ENCODE measurements around the gene DNAJC21. TPM values are rescaled to one million over a fixed set of nuclear protein-coding genes. Genes with fewer than 3 reads are reported as not detected.
A peak's percentile ranks its signal among the peaks of the same experiment; 100 is the strongest.

DNAJC21 gene
- total RNA-seq, 1 donor from 2014 or later: 42.4 TPM

DNA sequence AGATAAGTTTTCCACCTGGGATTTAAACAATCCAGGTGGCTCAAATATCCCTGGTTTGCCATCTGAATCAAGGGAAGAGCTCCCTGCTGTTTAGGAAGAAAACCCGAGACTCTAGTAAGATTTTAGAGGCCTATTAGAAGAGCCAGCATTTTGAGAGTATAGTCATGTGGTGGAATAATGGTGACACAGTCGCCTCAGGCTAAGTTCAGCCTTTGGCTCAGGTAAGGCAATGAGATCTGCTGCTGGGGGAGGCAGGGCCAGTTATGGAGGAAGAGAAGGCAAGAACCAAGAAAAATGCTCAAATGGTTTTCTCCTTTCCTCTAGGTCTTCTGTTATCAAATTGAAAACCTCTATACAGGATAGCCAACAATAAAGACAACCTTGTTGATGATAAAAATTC, 30.3 kb upstream of the DNAJC21 start:
- Histone ChIP-seq H3K27me3 (ENCODE audit: control insufficient read depth, insufficient read depth, low read length) (no peaks in the 10 kb centered on the region), H3K4me3 (ENCODE audit: low read depth, low read length) (no peak overlapping the region), H3K36me3 (ENCODE audit: control insufficient read depth, insufficient read depth, low read length) (no peaks in the 10 kb centered on the region)
- TF ChIP-seq, protein P1, sequence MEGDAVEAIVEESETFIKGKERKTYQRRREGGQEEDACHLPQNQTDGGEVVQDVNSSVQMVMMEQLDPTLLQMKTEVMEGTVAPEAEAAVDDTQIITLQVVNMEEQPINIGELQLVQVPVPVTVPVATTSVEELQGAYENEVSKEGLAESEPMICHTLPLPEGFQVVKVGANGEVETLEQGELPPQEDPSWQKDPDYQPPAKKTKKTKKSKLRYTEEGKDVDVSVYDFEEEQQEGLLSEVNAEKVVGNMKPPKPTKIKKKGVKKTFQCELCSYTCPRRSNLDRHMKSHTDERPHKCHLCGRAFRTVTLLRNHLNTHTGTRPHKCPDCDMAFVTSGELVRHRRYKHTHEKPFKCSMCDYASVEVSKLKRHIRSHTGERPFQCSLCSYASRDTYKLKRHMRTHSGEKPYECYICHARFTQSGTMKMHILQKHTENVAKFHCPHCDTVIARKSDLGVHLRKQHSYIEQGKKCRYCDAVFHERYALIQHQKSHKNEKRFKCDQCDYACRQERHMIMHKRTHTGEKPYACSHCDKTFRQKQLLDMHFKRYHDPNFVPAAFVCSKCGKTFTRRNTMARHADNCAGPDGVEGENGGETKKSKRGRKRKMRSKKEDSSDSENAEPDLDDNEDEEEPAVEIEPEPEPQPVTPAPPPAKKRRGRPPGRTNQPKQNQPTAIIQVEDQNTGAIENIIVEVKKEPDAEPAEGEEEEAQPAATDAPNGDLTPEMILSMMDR (IDR thresholded peaks at IDR 0.05; ENCODE audit: insufficient read depth, low read length, severe bottlenecking): no peak
- FAIRE-seq (no peak), DNase-seq (ENCODE audit: low read depth) (peak; percentile 53)

DNA sequence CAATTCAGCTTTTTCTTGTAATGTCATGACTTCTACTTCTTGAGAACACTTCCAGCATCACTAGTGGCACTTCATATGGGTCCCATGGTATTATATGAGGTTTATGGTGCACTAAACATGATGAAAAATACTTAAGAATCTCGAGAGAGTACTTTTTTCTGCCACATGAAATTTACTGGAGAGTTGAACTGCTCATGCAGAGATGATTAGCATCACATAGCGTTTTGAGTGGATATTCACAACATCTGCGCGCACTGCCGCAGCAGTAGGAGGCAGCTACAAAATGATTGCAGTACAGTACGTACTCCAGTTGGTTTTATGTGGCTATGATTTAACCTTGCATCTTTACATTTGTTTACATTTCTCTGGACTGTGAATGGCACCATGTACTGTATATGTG, 28.7 kb upstream of the DNAJC21 start:
- no peaks in the 10 kb centered on the region for H3K27me3 ChIP-seq (ENCODE audit: control insufficient read depth, insufficient read depth, low read length)
- TF ChIP-seq, protein P1 (IDR thresholded peaks at IDR 0.05; ENCODE audit: insufficient read depth, low read length, severe bottlenecking): no peak
- H3K4me3 ChIP-seq (ENCODE audit: low read depth, low read length): no peak overlapping the region
- no peak for FAIRE-seq
- no peak for DNase-seq (ENCODE audit: low read depth)
- H3K36me3 ChIP-seq (ENCODE audit: control insufficient read depth, insufficient read depth, low read length): no peaks in the 10 kb centered on the region

DNA sequence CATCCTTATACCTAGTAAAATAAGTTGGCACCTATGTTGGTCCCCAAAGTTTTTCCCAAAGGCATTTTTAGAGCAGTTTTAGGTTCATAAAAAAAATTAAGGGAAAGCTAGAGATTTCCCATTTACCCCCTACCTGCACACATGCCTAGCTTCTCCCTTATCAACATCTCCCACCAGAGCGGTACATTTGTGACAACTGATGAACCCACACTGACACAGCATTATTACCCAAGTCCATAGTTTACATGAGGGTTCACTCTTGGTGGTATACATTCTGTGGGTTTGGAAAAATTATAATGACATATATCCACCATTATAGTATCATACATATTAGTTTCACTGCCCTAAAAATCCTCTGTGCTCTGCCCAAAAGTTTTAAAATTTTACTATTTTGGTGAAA, 26.1 kb upstream of the DNAJC21 start:
- H3K36me3 ChIP-seq (ENCODE audit: control insufficient read depth, insufficient read depth, low read length): no peaks in the 10 kb centered on the region
- FAIRE-seq: no peak
- H3K27me3 ChIP-seq (ENCODE audit: control insufficient read depth, insufficient read depth, low read length): no peaks in the 10 kb centered on the region
- no peak for DNase-seq (ENCODE audit: low read depth)
- TF ChIP-seq, protein P1 (IDR thresholded peaks at IDR 0.05; ENCODE audit: insufficient read depth, low read length, severe bottlenecking): no peak
- H3K4me3 ChIP-seq (ENCODE audit: low read depth, low read length): no peak overlapping the region

DNA sequence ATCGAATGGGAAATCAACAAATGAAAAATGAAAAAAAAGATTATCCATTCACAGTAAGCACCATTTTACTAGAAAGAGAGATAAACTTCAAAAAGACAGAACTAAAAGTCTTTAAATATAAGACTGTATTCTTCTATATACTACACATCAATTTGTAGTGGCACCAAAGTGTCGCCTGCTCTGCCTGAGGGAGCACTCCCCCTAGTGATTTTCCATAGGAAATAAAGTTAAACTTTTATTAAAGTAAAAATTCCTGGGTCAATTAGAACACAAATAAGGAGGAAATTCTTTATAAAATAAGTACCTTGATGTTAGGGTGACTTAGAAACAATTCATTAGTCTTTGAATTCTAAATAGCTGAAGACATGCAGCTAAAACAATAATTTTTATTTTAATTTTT, 23.8 kb upstream of the DNAJC21 start:
- DNase-seq (ENCODE audit: low read depth) (no peak), FAIRE-seq (no peak)
- TF ChIP-seq, protein P1 (IDR thresholded peaks at IDR 0.05; ENCODE audit: insufficient read depth, low read length, severe bottlenecking): no peak
- H3K27me3 ChIP-seq (ENCODE audit: control insufficient read depth, insufficient read depth, low read length): no peaks in the 10 kb centered on the region
- no peaks in the 10 kb centered on the region for H3K36me3 ChIP-seq (ENCODE audit: control insufficient read depth, insufficient read depth, low read length)
- H3K4me3 ChIP-seq (ENCODE audit: low read depth, low read length): no peak overlapping the region

DNA sequence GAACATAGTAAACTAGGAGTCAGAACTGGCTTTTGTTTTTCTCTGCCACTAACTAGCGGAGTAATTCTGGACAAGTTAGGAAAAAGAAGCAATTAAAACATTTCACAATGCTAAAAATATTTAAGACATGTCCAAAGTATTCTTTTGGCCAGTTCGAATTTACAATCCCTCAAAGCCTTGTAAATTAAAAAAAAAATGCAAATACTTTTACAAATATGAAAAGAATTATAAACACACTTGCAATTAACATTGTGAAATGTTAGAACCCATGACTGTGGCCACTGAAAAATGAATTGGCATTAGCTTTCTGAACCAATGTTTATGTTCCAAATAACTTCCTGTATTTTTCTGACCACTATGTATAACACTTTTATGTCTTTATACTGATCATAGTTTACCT, 16.3 kb upstream of the DNAJC21 start:
- Histone ChIP-seq H3K27me3 (ENCODE audit: control insufficient read depth, insufficient read depth, low read length) (no peaks in the 10 kb centered on the region), H3K36me3 (ENCODE audit: control insufficient read depth, insufficient read depth, low read length) (peaks cover 2% of the 10 kb centered on the region), H3K4me3 (ENCODE audit: low read depth, low read length) (no peak overlapping the region)
- FAIRE-seq: no peak
- TF ChIP-seq, protein P1 (IDR thresholded peaks at IDR 0.05; ENCODE audit: insufficient read depth, low read length, severe bottlenecking): no peak
- DNase-seq (ENCODE audit: low read depth): no peak

DNA sequence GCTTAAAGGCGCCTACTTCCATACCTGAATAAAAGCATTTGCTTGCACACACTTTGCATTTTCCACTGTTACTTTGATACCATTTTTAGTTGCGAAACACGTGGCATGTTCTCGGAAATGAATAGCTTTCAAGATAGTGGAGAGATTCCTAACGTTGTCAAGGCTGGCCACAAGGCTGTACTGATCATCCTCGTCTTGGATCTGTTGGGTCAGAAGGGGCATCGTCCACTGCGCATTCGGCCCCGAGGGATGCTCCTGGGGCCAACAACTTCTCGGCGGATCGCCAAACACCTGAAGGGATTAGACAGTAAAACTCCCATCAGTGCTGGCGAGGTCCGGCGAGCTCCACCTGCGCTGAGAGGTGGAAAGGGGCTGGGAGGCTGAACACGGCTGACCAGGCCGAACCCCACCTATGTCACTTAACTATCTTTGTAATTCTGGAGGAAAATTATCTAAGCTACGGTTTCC, 14.7 kb upstream of the DNAJC21 start:
- Histone ChIP-seq H3K27me3 (ENCODE audit: control insufficient read depth, insufficient read depth, low read length) (no peaks in the 10 kb centered on the region), H3K4me3 (ENCODE audit: low read depth, low read length) (peak overlapping the region; percentile 92), H3K36me3 (ENCODE audit: control insufficient read depth, insufficient read depth, low read length) (peaks cover 2% of the 10 kb centered on the region)
- DNase-seq (ENCODE audit: low read depth): peak; percentile 13
- FAIRE-seq: no peak
- TF ChIP-seq, protein P1 (IDR thresholded peaks at IDR 0.05; ENCODE audit: insufficient read depth, low read length, severe bottlenecking): no peak

Measured in bronchial epithelial cell (primary cell).